HG03060 (cell line): Measurements from ENCODE around the gene ZC4H2.
"Not testable (repeated sequence)": the region's sequence is repeated elsewhere in the genome, so short reads cannot be mapped to it uniquely, and the experiment has no call there.

Experiments used
- ATAC-seq: cut with Tn5 transposase; IDR thresholded peaks from one replicate; pipeline ENCODE4 v1.9.1; 2021; ENCODE audit warnings: low read depth, moderate number of reproducible peaks; ENCODE audit not compliant: unreplicated experiment

Gene ZC4H2, protein sequence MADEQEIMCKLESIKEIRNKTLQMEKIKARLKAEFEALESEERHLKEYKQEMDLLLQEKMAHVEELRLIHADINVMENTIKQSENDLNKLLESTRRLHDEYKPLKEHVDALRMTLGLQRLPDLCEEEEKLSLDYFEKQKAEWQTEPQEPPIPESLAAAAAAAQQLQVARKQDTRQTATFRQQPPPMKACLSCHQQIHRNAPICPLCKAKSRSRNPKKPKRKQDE

GRCh38 chrX:64975989-64976672 is at the start of gene ZC4H2:
Gene ZC4H2, minus strand, starts transcription at chrX:64976450. Its CDS starts 73 bp downstream, at chrX:64976377.
- peak; percentile 98 for ATAC-seq

DNA sequence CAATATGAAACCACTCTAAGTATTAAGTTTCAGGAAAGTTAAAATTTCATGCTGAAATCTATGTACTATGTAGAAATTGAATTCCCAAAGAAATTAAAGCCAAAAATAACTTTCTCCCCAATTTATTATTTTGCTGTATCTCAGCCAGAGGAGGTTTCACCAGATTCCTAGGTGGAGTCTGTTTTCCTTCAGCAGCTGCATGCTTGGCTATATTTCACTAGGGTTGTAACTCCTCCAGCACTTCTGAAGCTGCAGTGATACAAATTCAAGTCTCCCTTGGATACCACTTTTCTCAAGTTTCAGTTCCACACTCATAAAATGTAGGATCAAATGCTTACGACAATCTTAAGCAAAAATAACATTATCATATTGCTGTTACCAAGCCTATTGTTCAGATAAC is 41.2 kb upstream of the ZC4H2 start:
- no peak for ATAC-seq

GRCh38 chrX:65014230-65014629 is 38.0 kb upstream of the ZC4H2 start:
- no peak for ATAC-seq

GRCh38 chrX:65009459-65009858 is 33.2 kb upstream of the ZC4H2 start:
- ATAC-seq = no peak

GRCh38 chrX:65002208-65002607 is 26.0 kb upstream of the ZC4H2 start:
- not testable (repeated sequence) for ATAC-seq

DNA sequence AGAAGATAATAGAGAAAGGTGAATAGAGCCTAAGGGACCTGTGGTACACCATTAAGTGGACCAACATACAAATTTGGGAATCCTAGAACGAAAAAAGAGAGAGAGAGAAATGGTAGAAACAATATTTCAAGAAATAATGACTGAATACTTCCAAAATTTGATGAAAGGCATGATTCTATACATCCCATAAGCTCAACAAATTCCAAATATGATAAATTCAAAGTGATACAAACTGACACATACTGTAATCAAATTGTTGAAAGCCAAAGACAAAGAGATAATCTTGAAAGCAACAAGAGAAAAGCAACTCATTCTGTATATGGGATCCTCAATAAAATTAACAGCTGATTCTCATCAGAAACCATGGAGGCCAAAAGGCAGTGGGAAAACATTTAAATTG is 20.6 kb upstream of the ZC4H2 start:
- no peak for ATAC-seq

- no peak for ATAC-seq
Observed at GRCh38 chrX:64994131-64994798, 18.0 kb upstream of the ZC4H2 start.

DNA sequence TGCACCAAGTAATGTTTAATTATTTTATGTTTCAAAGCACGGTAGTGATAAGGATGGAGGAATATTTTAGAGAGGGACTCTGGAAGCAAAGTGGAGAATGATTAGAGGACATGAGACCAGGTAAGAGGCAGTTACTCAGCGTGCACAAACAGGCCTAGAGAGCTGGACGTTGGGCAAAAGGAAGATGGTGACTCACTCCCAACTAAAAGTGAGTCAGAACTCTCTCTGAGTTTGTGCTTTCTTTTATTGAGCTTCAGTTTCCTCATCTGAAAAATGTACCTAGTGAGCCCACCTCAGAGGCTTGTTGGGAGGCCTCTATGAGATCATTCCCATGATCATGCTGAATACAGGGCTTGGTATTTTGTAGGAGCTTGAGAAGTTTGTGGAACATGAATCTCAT is 1.6 kb upstream of the ZC4H2 start:
- ATAC-seq = no peak

DNA sequence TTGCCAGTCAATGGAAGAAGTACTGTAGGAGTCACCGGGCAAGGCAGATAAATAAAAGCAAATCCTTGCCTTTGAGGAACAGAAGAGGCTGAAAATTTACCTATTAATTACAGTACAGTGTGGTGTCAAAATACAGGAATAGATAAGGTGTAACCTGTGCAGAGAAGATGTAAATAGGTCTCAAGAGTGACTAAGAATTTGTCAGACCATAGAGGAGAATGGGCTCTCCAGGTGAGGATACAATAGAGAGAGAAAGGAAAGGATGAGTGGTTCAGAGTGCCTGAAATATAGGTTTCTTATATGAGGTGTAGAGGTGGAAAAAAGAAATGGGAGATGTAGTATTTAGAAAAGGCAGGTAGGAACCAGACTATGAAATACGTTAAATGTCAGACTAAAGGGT is 801 bp upstream of the ZC4H2 start:
- no peak for ATAC-seq

DNA sequence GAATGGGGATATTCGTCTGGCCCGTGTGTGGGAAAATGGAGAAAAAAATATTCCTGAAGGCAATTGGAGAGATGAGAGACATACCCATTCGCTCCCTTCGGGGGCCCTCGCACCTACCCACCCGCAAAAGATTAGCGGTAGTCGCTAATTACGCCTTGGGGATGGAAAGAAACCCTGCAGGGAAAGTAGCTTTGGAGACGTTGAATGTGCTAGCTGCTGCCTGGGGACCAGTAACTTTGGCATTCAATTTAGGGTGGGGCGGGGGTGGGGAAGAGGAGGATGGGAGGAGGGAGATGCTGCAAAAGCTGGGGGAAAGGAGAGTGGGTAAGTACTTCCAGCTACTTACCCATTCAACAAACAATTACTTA is 407 bp upstream of the ZC4H2 start:
- ATAC-seq = peak; percentile 8

- ATAC-seq = no peak
Observed at GRCh38 chrX:64975491-64975890, 759 bp downstream of the ZC4H2 start.

DNA sequence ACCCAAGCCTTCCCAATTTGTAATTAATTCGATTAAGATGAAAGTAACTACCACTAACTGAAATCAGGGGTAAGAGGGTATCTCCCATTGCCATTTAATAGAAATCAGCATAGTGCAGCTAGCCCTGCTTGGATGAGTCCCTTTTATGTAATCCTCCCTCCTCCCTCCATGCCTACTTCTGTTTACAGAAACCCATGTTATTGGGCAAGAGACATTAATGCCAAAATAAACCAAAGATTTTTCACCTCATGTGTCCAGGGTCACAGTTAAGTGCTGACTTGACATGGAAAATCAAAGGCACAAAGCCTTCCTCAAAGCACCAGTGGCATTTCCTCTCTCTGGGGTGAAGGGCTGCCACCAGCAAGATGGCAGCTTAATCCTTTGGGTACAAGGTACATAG is 50.8 kb downstream of the ZC4H2 start:
- no peak for ATAC-seq

- ATAC-seq = no peak
Observed at GRCh38 chrX:64908121-64908520, 68.1 kb downstream of the ZC4H2 start.

GRCh38 chrX:64894454-64895038 is 81.7 kb downstream of the ZC4H2 start:
- ATAC-seq = no peak

DNA sequence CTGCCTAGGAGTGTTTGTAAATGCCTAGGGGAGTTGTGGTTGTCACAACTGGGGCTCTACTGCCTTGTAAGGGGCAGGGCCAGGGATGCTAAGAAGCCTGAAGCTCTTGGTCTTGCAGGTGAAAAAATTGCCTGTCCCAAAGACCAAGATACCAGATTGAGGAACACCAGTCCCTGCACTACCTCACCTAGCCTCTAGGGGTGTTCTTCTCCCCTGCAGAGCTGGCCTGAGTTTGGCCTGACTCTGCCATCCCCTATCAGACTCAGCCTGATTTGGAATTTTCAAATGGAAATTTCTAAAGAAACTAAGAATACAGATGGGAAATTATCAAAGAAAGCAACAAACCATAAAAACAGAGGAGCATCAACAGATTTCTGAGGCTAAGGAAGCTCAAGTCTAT is 90.4 kb downstream of the ZC4H2 start:
- no peak for ATAC-seq

- ATAC-seq = not testable (repeated sequence)
Observed at GRCh38 chrX:64878709-64879108, 97.5 kb downstream of the ZC4H2 start.

- no peak for ATAC-seq
Observed at GRCh38 chrX:64867217-64867616, 109.0 kb downstream of the ZC4H2 start.
